ENCODE data around the gene SUGCT. TPM values are rescaled to one million over a fixed set of nuclear protein-coding genes. Genes with fewer than 3 reads are reported as not detected.

The SUGCT gene
- total RNA-seq, 4 donors from 2014 or later, result 1.1 to 3.6 (median 2.6) TPM

- DNase-seq (ENCODE audit: low spot score) (no peak), ATAC-seq (ENCODE audit: low FRiP score) (no peak)
- TF ChIP-seq CTCF (IDR thresholded peaks at IDR 0.05), result no peak
Measured at GRCh38 chr7:40371806-40372440, 237.1 kb downstream of the SUGCT start.

GRCh38 chr7:40374575-40374974 is 239.8 kb downstream of the SUGCT start:
- no peak for DNase-seq (ENCODE audit: low spot score)
- no peak for TF ChIP-seq CTCF (IDR thresholded peaks at IDR 0.05)
- ATAC-seq (ENCODE audit: low FRiP score), result no peak

GRCh38 chr7:40380111-40380510 is 245.3 kb downstream of the SUGCT start:
- DNase-seq (ENCODE audit: low spot score), result no peak
- ATAC-seq (ENCODE audit: low FRiP score), result no peak
- TF ChIP-seq CTCF (IDR thresholded peaks at IDR 0.05), result no peak

- DNase-seq (ENCODE audit: low spot score), result no peak
- no peak for TF ChIP-seq CTCF (IDR thresholded peaks at IDR 0.05)
- no peak for ATAC-seq (ENCODE audit: low FRiP score)
Measured at GRCh38 chr7:40382145-40382544, 247.3 kb downstream of the SUGCT start.

- TF ChIP-seq CTCF (IDR thresholded peaks at IDR 0.05), result no peak
- ATAC-seq (ENCODE audit: low FRiP score) (no peak), DNase-seq (ENCODE audit: low spot score) (no peak)
Measured at GRCh38 chr7:40393660-40394059, 258.9 kb downstream of the SUGCT start.

GRCh38 chr7:40394400-40394799 is 259.6 kb downstream of the SUGCT start:
- no peak for ATAC-seq (ENCODE audit: low FRiP score)
- no peak for TF ChIP-seq CTCF (IDR thresholded peaks at IDR 0.05)
- no peak for DNase-seq (ENCODE audit: low spot score)

- DNase-seq (ENCODE audit: low spot score), result no peak
- TF ChIP-seq CTCF (IDR thresholded peaks at IDR 0.05), result no peak
- ATAC-seq (ENCODE audit: low FRiP score), result no peak
Measured at GRCh38 chr7:40400525-40400924, 265.7 kb downstream of the SUGCT start.
